Measurements from ENCODE around the gene VPS13D.

VPS13D gene

DNA sequence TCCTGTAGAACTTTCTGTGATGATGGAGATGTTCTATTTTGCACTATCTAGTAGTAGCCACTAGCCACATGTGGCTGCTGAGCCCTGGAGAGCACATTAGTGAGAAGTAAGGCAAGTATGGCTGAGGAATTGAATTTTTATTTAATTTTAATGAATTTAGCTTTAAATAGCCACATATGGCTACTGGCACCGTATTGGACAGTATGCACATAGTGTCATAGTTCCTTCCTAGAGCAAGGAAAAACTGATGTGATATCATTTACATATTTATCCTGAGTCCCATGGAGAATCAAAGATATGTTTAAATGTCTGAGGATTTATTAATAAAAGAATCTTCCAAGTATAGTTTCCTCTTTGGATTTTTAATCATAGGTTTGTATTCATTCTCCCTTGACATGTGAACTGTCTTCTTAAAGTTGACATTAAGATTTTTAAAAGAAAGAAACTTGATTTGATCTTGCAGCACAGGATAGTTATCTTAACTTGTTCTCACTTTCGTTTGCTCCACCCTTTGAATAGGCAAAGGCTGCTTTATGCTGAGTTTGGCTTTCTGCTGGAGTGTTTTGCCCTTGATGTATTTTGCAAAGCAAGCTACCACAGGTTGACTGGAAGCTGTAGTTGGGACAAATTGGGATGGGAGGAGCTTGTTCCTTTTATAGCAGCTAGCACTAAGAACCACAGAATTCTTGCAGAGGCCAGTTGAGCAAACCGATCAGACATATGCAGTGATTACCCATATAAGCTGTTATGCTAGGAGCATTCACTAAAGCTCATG lies 129.7 kb downstream of the VPS13D start:
- no peak for DNase-seq (ENCODE audit: low read depth in 1 of 2, low spot score in 1 of 2)
- TF ChIP-seq JUND (IDR thresholded peaks at IDR 0.05; ENCODE audit: low read depth): no peak
- in situ Hi-C loops (cut with HindIII; ENCODE audit: low pct_unique_long_range_greater_than_20kb, low sequenced_read_pairs): no loop called here

- in situ Hi-C loops (cut with HindIII; ENCODE audit: low pct_unique_long_range_greater_than_20kb, low sequenced_read_pairs): no loop called here
- DNase-seq (ENCODE audit: low read depth in 1 of 2, low spot score in 1 of 2): peak in 1 of 2 experiments; percentile 11
- no peak for TF ChIP-seq JUND (IDR thresholded peaks at IDR 0.05; ENCODE audit: low read depth)
Measured at GRCh38 chr1:12368646-12369045, 138.8 kb downstream of the VPS13D start.

GRCh38 chr1:12369258-12369657 lies 139.4 kb downstream of the VPS13D start:
- no peak for TF ChIP-seq JUND (IDR thresholded peaks at IDR 0.05; ENCODE audit: low read depth)
- in situ Hi-C loops (cut with HindIII; ENCODE audit: low pct_unique_long_range_greater_than_20kb, low sequenced_read_pairs): no loop called here
- DNase-seq (ENCODE audit: low read depth in 1 of 2, low spot score in 1 of 2): no peak

DNA sequence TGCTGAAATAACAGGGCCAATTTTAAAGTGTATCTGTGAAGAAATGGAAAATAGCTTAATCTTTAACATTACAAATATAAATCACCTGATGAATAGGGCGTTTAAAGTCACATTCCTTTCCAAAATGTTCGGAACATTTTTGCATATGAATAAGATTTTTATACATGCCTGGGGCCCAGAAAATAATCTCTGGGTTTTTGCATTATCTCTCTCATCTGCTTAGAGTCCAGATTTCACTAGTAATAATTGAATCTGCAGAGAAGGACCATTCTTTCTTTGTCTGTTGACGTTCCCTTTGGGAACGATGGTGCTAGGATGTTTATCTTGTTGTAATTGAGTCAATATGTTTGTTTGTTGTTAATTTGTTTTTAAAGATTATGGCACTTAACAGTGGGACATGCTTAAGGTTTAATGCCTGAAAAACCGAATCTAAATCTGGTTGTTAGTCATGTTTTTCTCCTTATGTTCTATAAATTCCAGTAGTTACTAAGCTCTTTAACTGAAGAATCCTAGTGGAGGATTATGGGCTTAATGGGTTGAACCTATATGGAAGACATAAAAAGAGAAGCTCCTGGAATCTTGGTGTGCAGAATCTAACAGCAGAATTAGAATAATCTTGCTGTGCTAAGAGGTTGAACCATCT lies 140.6 kb downstream of the VPS13D start:
- in situ Hi-C loops (cut with HindIII; ENCODE audit: low pct_unique_long_range_greater_than_20kb, low sequenced_read_pairs): no loop called here
- DNase-seq (ENCODE audit: low read depth in 1 of 2, low spot score in 1 of 2): no peak
- TF ChIP-seq JUND (IDR thresholded peaks at IDR 0.05; ENCODE audit: low read depth): no peak

DNA sequence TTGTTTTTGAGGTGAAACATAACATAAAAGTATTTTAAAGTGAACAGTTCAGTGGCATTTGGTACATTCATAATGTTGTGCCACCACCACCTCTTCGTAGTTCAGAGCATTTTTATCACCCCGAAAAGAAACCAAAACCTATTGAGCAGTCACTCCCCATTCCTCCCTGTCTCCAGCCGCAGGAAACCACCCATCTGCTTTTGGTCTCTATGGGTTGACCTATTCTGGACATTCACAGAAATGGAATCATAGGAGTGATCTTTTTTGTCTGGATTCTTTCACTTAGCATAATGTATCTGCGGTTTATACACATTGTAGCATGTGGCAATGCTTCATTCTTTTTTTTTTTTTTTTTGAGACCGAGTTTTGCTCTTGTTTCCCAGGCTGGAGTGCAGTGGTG lies 141.2 kb downstream of the VPS13D start:
- TF ChIP-seq JUND (IDR thresholded peaks at IDR 0.05; ENCODE audit: low read depth): no peak
- DNase-seq (ENCODE audit: low read depth in 1 of 2, low spot score in 1 of 2): no peak
- in situ Hi-C loops (cut with HindIII; ENCODE audit: low pct_unique_long_range_greater_than_20kb, low sequenced_read_pairs): no loop called here

DNA sequence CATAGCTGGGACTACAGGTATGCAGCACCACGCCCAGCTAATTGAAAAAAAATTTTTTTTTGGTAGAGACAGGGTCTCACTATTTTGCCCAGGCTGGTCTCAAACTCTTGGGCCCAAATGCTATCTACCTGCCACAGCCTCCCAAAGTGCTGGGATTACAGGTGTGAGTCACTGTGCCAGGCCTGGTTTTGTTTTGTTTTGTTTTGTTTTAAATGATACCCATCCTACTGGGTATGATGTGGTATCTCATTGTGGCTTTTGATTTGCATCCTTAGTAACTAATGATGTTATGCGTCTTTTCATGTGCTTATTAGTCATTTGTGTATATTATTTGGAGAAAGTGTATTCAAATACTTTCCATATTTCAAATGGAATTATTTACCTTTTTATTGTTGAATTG lies 142.3 kb downstream of the VPS13D start:
- no peak for TF ChIP-seq JUND (IDR thresholded peaks at IDR 0.05; ENCODE audit: low read depth)
- no peak for DNase-seq (ENCODE audit: low read depth in 1 of 2, low spot score in 1 of 2)
- in situ Hi-C loops (cut with HindIII; ENCODE audit: low pct_unique_long_range_greater_than_20kb, low sequenced_read_pairs): no loop called here

DNA sequence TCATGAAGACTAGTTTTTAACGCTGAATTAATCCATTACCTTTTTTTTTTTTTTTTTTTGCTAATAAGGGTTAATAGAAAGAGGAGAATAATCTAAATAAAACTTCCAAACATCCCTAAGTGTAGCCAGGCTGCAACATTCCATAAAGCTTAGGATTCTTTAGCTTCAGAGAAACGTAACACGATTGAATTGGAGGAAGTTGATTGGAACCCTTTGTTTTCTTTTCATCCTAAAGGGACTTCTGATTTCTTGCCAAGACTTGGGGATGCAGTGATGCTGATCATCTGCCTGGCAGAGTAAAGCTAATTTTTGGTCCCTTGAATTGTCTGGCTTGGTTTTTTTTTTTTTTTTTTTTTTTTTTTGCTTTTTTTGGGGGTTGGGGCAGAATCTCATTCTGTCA lies 142.9 kb downstream of the VPS13D start:
- TF ChIP-seq JUND (IDR thresholded peaks at IDR 0.05; ENCODE audit: low read depth): no peak
- in situ Hi-C loops (cut with HindIII; ENCODE audit: low pct_unique_long_range_greater_than_20kb, low sequenced_read_pairs): no loop called here

DNA sequence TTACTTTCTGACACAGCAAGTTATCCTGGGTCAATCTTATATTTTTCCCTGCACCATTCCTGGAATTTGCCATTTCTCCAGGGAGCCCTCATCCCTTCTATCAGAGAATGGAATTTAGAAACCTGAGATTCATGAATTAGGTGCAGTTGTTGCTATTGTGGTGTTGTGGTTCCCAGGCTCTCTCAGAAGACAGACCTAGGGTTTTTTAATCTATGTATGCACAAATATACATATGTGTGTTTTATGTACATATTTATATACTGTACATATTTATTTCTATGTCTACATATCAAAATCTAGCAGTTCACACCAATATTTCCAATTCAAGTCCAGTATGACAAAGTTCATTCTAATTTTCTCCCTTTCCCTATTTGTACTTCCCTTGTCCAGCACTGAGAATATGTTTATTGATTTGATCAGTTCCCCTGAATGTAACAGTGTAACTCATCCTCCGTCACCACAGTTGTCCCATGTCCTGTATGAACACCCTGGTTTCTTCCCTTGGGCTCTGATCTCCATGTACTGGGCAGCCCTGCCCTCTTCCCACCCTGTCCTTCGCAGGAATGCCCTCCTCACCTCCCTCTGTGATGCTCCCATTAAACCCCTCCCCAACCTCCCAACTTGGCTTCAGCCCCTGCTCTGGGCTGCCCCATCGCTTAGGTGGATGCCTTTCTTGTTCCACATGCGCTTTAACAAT lies 145.5 kb downstream of the VPS13D start:
- TF ChIP-seq JUND (IDR thresholded peaks at IDR 0.05; ENCODE audit: low read depth): no peak
- in situ Hi-C loops (cut with HindIII; ENCODE audit: low pct_unique_long_range_greater_than_20kb, low sequenced_read_pairs): no loop called here
- no peak for DNase-seq (ENCODE audit: low read depth in 1 of 2, low spot score in 1 of 2)

More for the DNA sequence above, 142.9 kb downstream of the VPS13D start:
- no peak for DNase-seq (ENCODE audit: low read depth in 1 of 2, low spot score in 1 of 2)

GRCh38 chr1:12376236-12377045 lies 146.6 kb downstream of the VPS13D start:
- in situ Hi-C loops (cut with HindIII; ENCODE audit: low pct_unique_long_range_greater_than_20kb, low sequenced_read_pairs): no loop called here
- DNase-seq (ENCODE audit: low read depth in 1 of 2, low spot score in 1 of 2): no peak
- no peak for TF ChIP-seq JUND (IDR thresholded peaks at IDR 0.05; ENCODE audit: low read depth)

DNA sequence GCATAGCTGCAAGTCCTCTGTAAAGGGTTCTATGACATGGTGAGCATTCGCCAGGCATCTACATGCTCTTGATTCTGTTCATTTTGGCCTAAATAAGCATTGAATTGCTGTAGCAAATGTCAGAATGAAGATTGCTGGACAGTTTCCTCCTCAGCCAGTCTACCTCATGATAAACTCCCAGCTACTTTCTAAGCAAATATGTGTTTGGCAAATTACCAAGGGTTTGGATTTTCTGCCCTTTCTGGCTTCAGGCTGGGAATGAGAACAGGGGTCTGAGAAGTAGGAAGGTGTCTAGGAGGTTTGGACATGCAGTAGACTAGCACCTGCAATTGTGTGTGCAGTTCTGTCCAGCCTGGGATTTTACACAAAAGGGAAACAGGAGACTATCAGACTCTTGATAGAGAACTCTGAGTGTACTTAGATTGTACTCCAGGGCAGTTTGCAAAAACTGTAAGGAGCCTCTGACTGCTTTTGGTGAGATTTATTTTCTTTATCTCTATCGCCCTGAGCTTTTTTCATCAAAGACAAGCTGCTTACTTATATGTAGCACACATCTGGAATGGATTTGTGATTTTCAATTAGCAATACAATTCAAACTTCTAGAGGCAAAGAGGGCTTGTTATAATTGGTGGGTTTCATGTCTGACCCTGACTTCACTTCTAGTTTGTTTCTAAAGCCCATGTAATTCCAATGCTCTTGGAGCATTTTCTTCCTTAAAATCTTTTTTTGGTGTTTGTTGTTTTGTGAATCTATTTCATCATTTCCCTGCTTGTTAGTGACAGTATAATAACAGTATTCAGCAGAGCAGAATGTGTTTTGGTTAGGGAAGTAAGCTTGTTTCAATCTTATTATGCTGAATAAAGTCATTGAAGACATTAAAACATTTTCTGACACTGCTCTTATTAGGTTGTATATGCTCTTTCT lies 150.8 kb downstream of the VPS13D start:
- in situ Hi-C loops (cut with HindIII; ENCODE audit: low pct_unique_long_range_greater_than_20kb, low sequenced_read_pairs): no loop called here
- no peak for TF ChIP-seq JUND (IDR thresholded peaks at IDR 0.05; ENCODE audit: low read depth)
- DNase-seq (ENCODE audit: low read depth in 1 of 2, low spot score in 1 of 2): peak in 1 of 2 experiments; percentile 31

DNA sequence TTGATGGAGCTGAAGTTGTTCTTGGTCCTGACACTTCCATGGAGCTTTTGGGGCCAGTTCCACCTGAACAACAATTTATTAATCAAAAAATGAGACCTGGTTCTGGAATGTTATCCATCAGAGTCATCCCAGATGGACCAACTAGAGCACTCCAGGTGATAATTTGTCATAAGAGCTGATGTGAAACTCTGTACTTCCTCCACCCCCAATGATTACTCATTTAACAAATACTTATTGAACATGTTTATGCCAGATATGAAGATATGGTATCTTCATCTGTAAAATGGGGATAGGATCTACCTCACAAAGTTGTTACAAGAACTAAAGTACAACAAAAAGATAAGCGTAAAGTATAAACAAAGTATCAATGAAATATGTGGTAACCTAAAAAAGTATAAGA lies 153.2 kb downstream of the VPS13D start:
- no peak for TF ChIP-seq JUND (IDR thresholded peaks at IDR 0.05; ENCODE audit: low read depth)
- DNase-seq (ENCODE audit: low read depth in 1 of 2, low spot score in 1 of 2): no peak
- in situ Hi-C loops (cut with HindIII; ENCODE audit: low pct_unique_long_range_greater_than_20kb, low sequenced_read_pairs): no loop called here

Measured in T47D (cell line).